H9 (cell line): ENCODE results near the gene CFAP61. TPM values are rescaled to one million over a fixed set of nuclear protein-coding genes. Genes with fewer than 3 reads are reported as not detected.

ENCODE experiments used
- DNase-seq: peaks from one replicate; pipeline ENCODE4 v3.0.0-alpha.2; 2017
- H2AFZ ChIP-seq: one replicate; pipeline ENCODE4 v1.6.1; 2013; ENCODE audit warnings: mild to moderate bottlenecking, low read length, control low read depth, moderate library complexity
- H2AK5ac ChIP-seq: 2 replicates; pipeline ENCODE4 v1.6.1; 2013; ENCODE audit warnings: low read length, control low read depth, mixed read lengths; ENCODE audit not compliant: insufficient read length
- H2BK120ac ChIP-seq: one replicate; pipeline ENCODE4 v1.6.1; 2013; ENCODE audit warnings: low read depth, mild to moderate bottlenecking, low read length, control low read depth, inconsistent platforms; ENCODE audit not compliant: poor library complexity, severe bottlenecking
- H2BK12ac ChIP-seq: 2 replicates; pipeline ENCODE4 v1.6.1; 2013; ENCODE audit warnings: low read length, control low read depth, mixed read lengths, low read depth; ENCODE audit not compliant: insufficient read length
- H2BK15ac ChIP-seq: 2 replicates; pipeline ENCODE4 v1.6.1; 2013; ENCODE audit warnings: low read depth, low read length, control low read depth
- H2BK20ac ChIP-seq: one replicate; pipeline ENCODE4 v1.6.1; 2013; ENCODE audit warnings: low read depth, mild to moderate bottlenecking, low read length, control low read depth, inconsistent platforms; ENCODE audit not compliant: poor library complexity, severe bottlenecking
- H2BK5ac ChIP-seq: 2 replicates; pipeline ENCODE4 v1.6.1; 2013; ENCODE audit warnings: low read length, control low read depth, mixed read lengths; ENCODE audit not compliant: insufficient read length
- H3K14ac ChIP-seq: 2 replicates; pipeline ENCODE4 v1.6.1; 2013; ENCODE audit warnings: low read length, control low read depth; ENCODE audit not compliant: insufficient read depth
- H3K18ac ChIP-seq: 2 replicates; pipeline ENCODE4 v1.6.1; 2013; ENCODE audit warnings: low read depth, mild to moderate bottlenecking, mixed read lengths, low read length, control low read depth; ENCODE audit not compliant: insufficient read length
- H3K23ac ChIP-seq: 2 replicates; pipeline ENCODE4 v1.6.1; 2013; ENCODE audit warnings: low read length, control low read depth, mixed read lengths, low read depth; ENCODE audit not compliant: insufficient read length
- H3K23me2 ChIP-seq: 2 replicates; pipeline ENCODE4 v1.6.1; 2013; ENCODE audit warnings: low read depth, mild to moderate bottlenecking, mixed read lengths, low read length, control low read depth; ENCODE audit not compliant: insufficient read length, poor library complexity, severe bottlenecking
- H3K27ac ChIP-seq: 2 replicates; pipeline ENCODE4 v1.5.1; 2013; ENCODE audit warnings: low read length, control low read depth, mixed read lengths, low read depth; ENCODE audit not compliant: insufficient read length
- H3K27me3 ChIP-seq: 2 replicates; pipeline ENCODE4 v1.6.1; 2013; ENCODE audit warnings: low read length, control low read depth, inconsistent platforms; ENCODE audit not compliant: insufficient read depth
- H3K4ac ChIP-seq: 2 replicates; pipeline ENCODE4 v1.6.1; 2013; ENCODE audit warnings: low read depth, mild to moderate bottlenecking, control low read depth, inconsistent platforms, low read length, moderate library complexity
- H3K4me1 ChIP-seq: 2 replicates; pipeline ENCODE4 v1.6.1; 2013; ENCODE audit warnings: low read length, control low read depth, inconsistent platforms; ENCODE audit not compliant: insufficient read depth
- H3K4me2 ChIP-seq: 2 replicates; pipeline ENCODE4 v1.6.1; 2013; ENCODE audit warnings: low read length, control low read depth, mixed read lengths; ENCODE audit not compliant: insufficient read length, insufficient read depth
- H3K56ac ChIP-seq: 2 replicates; pipeline ENCODE4 v1.6.1; 2013; ENCODE audit warnings: low read depth, mild to moderate bottlenecking, mixed read lengths, low read length, control low read depth; ENCODE audit not compliant: insufficient read length
- H3K79me1 ChIP-seq: 2 replicates; pipeline ENCODE4 v1.6.1; 2013; ENCODE audit warnings: low read depth, mild to moderate bottlenecking, moderate library complexity, low read length, control low read depth, inconsistent platforms; ENCODE audit not compliant: insufficient read depth, poor library complexity, severe bottlenecking
- H3K79me2 ChIP-seq: 2 replicates; pipeline ENCODE4 v1.6.1; 2013; ENCODE audit warnings: low read length, control low read depth, inconsistent platforms; ENCODE audit not compliant: insufficient read depth
- H3K9ac ChIP-seq: 2 replicates; pipeline ENCODE4 v1.6.1; 2013; ENCODE audit warnings: low read length, control low read depth, mixed read lengths; ENCODE audit not compliant: insufficient read length; ENCODE audit errors: extremely low read depth
- H3K9me3 ChIP-seq: one replicate; pipeline ENCODE4 v1.6.1; 2013; ENCODE audit warnings: low read depth, low read length, inconsistent platforms; ENCODE audit not compliant: control insufficient read depth
- H3T11ph ChIP-seq: one replicate; pipeline ENCODE4 v1.6.1; 2013; ENCODE audit warnings: mild to moderate bottlenecking, low read length, control low read depth, inconsistent platforms
- H4K20me1 ChIP-seq: one replicate; pipeline ENCODE4 v1.6.1; 2013; ENCODE audit not compliant: control insufficient read depth, insufficient read length, insufficient read depth
- H4K5ac ChIP-seq: 2 replicates; pipeline ENCODE4 v1.6.1; 2013; ENCODE audit warnings: low read depth, mild to moderate bottlenecking, mixed read lengths, low read length, control low read depth; ENCODE audit not compliant: insufficient read length
- H4K8ac ChIP-seq: replicated peaks from 2 replicates; pipeline ENCODE4 v1.6.1; 2013; ENCODE audit warnings: low read length, control low read depth, mixed read lengths, low read depth; ENCODE audit not compliant: insufficient read length
- H4K91ac ChIP-seq: 2 replicates; pipeline ENCODE4 v1.6.1; 2013; ENCODE audit warnings: low read depth, mild to moderate bottlenecking, moderate library complexity, mixed read lengths, low read length, control low read depth; ENCODE audit not compliant: insufficient read length
- H3K27ac Mint-ChIP-seq, 3 experiments: 2 replicates in 2 of 3; 3 replicates in 1 of 3; pipeline ENCODE4 v1.8.0; 2020 to 2021; ENCODE audit warnings: mixed read lengths in 3 of 3, mild to moderate bottlenecking in 1 of 3, moderate library complexity in 1 of 3
- H3K27me3 Mint-ChIP-seq: 2 replicates; pipeline ENCODE4 v1.8.0; 2021; ENCODE audit warnings: low read depth, mild to moderate bottlenecking, moderate library complexity, mixed read lengths
- H3K36me3 Mint-ChIP-seq, 3 experiments: 2 replicates in 2 of 3; 3 replicates in 1 of 3; pipeline ENCODE4 v1.8.0; 2020 to 2021; ENCODE audit warnings: low read depth in 3 of 3, mixed read lengths in 3 of 3; ENCODE audit not compliant: insufficient read depth in 1 of 3
- H3K4me1 Mint-ChIP-seq, 2 experiments: 2 replicates each; pipeline ENCODE4 v1.8.0; 2020; ENCODE audit warnings: mixed read lengths in 2 of 2
- H3K4me3 Mint-ChIP-seq, 2 experiments: 2 replicates in 1 of 2; 3 replicates in 1 of 2; pipeline ENCODE4 v1.8.0; 2020 to 2021; ENCODE audit warnings: mild to moderate bottlenecking in 2 of 2, mixed read lengths in 2 of 2, moderate library complexity in 1 of 2
- H3K9me3 Mint-ChIP-seq, 2 experiments: 2 replicates in 1 of 2; 3 replicates in 1 of 2; pipeline ENCODE4 v1.8.0; 2020; ENCODE audit warnings: mild to moderate bottlenecking in 2 of 2, mixed read lengths in 2 of 2, moderate library complexity in 1 of 2
- WGBS: extraction: QIAGEN DNeasy Blood & Tissue Kit; methylation state at CpG from one replicate; pipeline ENCODE4 v1.1.7; 2013; ENCODE audit warnings: missing lambda C conversion rate, low lambda C conversion rate, mixed read lengths; ENCODE audit not compliant: insufficient read length; ENCODE audit errors: extremely low coverage; 5-methylcytosine and 5-hydroxymethylcytosine counted together
- total RNA-seq: library from RNA; stranded (reverse); gene quantifications from 2 replicates; pipeline ENCODE4 v1.2.1, GENCODE V29; 2021
- TF ChIP-seq, protein P1 (sequence below): fragments of 200-600 bp; sonication (generic); conservative IDR thresholded peaks from 3 replicates; pipeline ENCODE4 v1.8.0; 2021; ENCODE audit warnings: antibody characterized with exemption, mild to moderate bottlenecking

Gene CFAP61
- total RNA-seq, 1 experiment from 2014 or later, result 0.44 TPM

DNA sequence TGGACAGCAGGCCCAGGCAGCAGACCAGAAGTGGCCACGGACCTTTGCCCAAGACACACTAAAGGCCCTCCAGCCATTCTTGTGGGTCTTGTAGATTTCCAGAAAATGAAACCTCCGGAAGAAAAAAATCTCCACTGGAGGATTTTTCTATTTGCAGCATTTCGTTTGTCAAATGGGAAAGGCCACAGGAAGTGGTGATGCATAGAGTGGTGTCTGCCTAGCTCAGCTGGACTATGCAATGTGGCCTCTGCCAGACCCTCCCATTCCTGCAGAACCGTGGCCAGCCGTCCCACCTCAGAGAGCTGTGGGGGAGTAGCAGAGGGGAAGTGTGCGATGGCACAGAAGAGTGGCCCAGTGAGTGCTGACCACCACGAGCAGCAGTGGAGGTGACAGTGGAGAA lies 291.6 kb downstream of the CFAP61 start:
- peaks cover 2% of the 10 kb centered on the region for H3K27me3 Mint-ChIP-seq
- H3K27ac Mint-ChIP-seq, result no peak overlapping the region
- Histone ChIP-seq H3K4me1 (no peaks in the 10 kb centered on the region), H2BK120ac (no peak overlapping the region), H3K27ac (no peak overlapping the region), H2BK12ac (no peak overlapping the region), H3K4me2 (no peak overlapping the region), H2BK20ac (no peak overlapping the region), H3K4ac (no peak overlapping the region), H3T11ph (no peak overlapping the region), H4K91ac (no peak overlapping the region), H3K56ac (no peak overlapping the region), H3K14ac (no peak overlapping the region), H3K79me1 (no peaks in the 10 kb centered on the region), H3K27me3 (no peaks in the 10 kb centered on the region), H2AK5ac (no peak overlapping the region), H4K5ac (no peak overlapping the region), H3K23ac (no peak overlapping the region), H2AFZ (no peak overlapping the region), H3K23me2 (no peaks in the 10 kb centered on the region), H3K9ac (no peak overlapping the region), H4K8ac (no peak overlapping the region), H2BK5ac (no peak overlapping the region), H3K18ac (no peak overlapping the region), H3K79me2 (no peaks in the 10 kb centered on the region), H2BK15ac (no peak overlapping the region), H4K20me1 (no peaks in the 10 kb centered on the region), H3K9me3 (no peaks in the 10 kb centered on the region)
- no peaks in the 10 kb centered on the region for H3K4me1 Mint-ChIP-seq
- no CpG with 5 or more reads among the region's 7 CpGs for WGBS
- TF ChIP-seq, protein P1, sequence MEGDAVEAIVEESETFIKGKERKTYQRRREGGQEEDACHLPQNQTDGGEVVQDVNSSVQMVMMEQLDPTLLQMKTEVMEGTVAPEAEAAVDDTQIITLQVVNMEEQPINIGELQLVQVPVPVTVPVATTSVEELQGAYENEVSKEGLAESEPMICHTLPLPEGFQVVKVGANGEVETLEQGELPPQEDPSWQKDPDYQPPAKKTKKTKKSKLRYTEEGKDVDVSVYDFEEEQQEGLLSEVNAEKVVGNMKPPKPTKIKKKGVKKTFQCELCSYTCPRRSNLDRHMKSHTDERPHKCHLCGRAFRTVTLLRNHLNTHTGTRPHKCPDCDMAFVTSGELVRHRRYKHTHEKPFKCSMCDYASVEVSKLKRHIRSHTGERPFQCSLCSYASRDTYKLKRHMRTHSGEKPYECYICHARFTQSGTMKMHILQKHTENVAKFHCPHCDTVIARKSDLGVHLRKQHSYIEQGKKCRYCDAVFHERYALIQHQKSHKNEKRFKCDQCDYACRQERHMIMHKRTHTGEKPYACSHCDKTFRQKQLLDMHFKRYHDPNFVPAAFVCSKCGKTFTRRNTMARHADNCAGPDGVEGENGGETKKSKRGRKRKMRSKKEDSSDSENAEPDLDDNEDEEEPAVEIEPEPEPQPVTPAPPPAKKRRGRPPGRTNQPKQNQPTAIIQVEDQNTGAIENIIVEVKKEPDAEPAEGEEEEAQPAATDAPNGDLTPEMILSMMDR, result no peak
- no peak for DNase-seq
- H3K36me3 Mint-ChIP-seq, result no peaks in the 10 kb centered on the region
- H3K4me3 Mint-ChIP-seq, result no peak overlapping the region
- H3K9me3 Mint-ChIP-seq, result peaks cover 0 to 4% of the 10 kb centered on the region in 2 experiments; a peak in 1 of 5 replicates
